ENCODE measurements around the gene IFT74.

Gene IFT74

DNA sequence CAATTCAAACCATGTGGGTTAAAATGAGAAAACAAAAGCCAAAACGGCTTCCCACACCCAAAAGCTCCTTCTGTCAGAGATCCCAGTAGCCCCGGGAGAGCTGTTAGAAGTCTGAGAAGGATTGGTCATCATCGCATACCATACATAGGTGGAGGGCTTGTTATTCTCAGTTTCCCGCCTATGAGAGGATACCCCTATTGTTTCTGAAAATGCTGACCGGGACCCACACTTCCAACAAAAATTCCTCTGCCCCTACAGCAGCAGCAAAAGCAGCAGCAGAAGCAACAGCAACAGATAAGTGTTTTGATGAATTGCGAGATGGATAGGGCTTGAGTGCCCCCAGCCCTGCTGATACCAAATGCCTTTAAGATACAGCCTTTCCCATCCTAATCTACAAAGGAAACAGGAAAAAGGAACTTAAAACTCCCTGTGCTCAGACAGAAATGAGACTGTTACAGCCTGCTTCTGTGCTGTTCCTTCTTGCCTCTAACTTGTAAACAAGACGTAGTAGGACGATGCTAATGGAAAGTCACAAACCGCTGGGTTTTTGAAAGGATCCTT, 152.8 kb downstream of the IFT74 start, which contains the start of gene TEK:
TEK (plus strand) TSS at position 245 of the 561 bp plus-strand sequence. CDS start 366 bp downstream, outside the sequence.
- DNase-seq (ENCODE audit: low read depth), result no peak
- no peak within 1 kb of the TSS for H3K4me3 ChIP-seq (ENCODE audit: low read length)
- TF ChIP-seq, protein P1, sequence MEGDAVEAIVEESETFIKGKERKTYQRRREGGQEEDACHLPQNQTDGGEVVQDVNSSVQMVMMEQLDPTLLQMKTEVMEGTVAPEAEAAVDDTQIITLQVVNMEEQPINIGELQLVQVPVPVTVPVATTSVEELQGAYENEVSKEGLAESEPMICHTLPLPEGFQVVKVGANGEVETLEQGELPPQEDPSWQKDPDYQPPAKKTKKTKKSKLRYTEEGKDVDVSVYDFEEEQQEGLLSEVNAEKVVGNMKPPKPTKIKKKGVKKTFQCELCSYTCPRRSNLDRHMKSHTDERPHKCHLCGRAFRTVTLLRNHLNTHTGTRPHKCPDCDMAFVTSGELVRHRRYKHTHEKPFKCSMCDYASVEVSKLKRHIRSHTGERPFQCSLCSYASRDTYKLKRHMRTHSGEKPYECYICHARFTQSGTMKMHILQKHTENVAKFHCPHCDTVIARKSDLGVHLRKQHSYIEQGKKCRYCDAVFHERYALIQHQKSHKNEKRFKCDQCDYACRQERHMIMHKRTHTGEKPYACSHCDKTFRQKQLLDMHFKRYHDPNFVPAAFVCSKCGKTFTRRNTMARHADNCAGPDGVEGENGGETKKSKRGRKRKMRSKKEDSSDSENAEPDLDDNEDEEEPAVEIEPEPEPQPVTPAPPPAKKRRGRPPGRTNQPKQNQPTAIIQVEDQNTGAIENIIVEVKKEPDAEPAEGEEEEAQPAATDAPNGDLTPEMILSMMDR (IDR thresholded peaks at IDR 0.05; ENCODE audit: insufficient read depth, low read depth, low read length, missing control alignments), result no peak

DNA sequence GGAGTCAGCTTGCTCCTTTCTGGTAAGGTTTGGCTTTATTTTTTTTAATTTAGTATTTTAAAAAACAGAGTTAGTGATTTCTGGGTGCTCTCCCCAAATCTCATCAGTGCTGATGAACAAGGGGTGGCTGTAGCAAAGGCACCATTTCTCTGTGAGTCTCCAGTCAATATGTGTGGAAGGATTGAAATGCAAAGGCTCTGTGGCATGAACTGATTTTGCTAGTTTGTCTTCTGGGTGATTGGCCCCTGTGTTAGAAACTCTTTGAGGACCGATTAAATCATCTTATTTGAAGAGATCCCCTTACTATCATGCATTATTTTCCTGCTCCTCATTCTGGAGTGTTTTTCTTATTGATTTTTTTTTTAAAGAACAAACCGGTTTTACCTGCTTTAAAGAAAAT, 153.4 kb downstream of the IFT74 start:
- TF ChIP-seq, protein P1 (IDR thresholded peaks at IDR 0.05; ENCODE audit: insufficient read depth, low read depth, low read length, missing control alignments), result no peak
- H3K4me3 ChIP-seq (ENCODE audit: low read length), result no peak overlapping the region
- no peak for DNase-seq (ENCODE audit: low read depth)

DNA sequence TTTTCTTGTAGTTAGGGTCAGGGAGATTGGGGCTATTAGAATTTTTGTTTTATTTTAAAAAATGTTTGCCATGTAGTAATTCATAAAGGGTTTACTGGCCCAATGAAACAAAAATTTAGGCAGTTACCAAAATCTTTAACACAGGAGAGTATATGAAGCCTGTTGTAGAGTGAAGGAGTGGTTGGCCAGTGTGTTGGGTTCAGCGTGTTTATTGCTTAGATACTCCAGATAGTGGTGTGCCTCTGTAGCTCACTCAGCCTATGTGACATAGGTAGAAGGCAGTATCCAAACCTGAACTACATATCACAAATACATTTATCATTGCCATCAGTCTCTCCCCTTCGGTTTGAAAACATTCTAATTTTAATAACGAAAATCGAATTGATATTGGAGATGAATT, 154.0 kb downstream of the IFT74 start:
- no peak overlapping the region for H3K4me3 ChIP-seq (ENCODE audit: low read length)
- TF ChIP-seq, protein P1 (IDR thresholded peaks at IDR 0.05; ENCODE audit: insufficient read depth, low read depth, low read length, missing control alignments), result no peak
- DNase-seq (ENCODE audit: low read depth), result no peak

DNA sequence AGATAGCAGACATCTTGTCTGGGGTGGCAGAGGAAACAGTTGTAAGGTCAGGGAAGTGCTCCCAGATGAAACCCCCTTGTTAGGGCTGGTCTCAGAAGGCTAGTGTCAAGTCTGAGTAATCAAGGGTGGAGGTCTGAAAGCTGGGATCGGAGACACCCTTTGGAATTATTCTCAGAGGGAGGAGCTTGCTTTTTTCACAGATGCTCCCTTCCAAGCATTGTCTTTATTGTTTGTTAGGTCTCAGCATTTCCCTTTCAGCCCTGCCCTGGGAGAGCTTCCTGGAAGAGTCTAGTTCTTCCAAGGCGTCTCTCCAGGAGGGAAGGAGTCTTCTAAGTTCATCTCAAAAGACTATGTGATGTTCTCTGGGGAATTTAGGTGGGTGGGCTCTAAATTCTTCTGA, 156.0 kb downstream of the IFT74 start:
- DNase-seq (ENCODE audit: low read depth), result no peak
- TF ChIP-seq, protein P1 (IDR thresholded peaks at IDR 0.05; ENCODE audit: insufficient read depth, low read depth, low read length, missing control alignments), result no peak
- no peak overlapping the region for H3K4me3 ChIP-seq (ENCODE audit: low read length)
